EL (cell line): ENCODE measurements around the gene MYL9.

ENCODE experiments used
- DNase-seq: peaks from one replicate; pipeline ENCODE4 v3.0.0-alpha.2; 2016

The MYL9 gene

GRCh38 chr20:36526521-36527011, 14.8 kb upstream of the MYL9 start:
- no peak for DNase-seq

GRCh38 chr20:36527331-36528125, 13.8 kb upstream of the MYL9 start:
- no peak for DNase-seq

GRCh38 chr20:36528176-36528874, 13.0 kb upstream of the MYL9 start:
- no peak for DNase-seq

- no peak for DNase-seq
Observed at GRCh38 chr20:36528875-36529417, 12.4 kb upstream of the MYL9 start.

GRCh38 chr20:36532388-36532787, 8.9 kb upstream of the MYL9 start:
- DNase-seq, result no peak

GRCh38 chr20:36532822-36533221, 8.5 kb upstream of the MYL9 start:
- DNase-seq, result no peak

GRCh38 chr20:36538026-36538722, 3.1 kb upstream of the MYL9 start:
- DNase-seq, result no peak

- no peak for DNase-seq
Observed at GRCh38 chr20:36540551-36541211, 638 bp upstream of the MYL9 start.

GRCh38 chr20:36541768-36542488, 609 bp downstream of the MYL9 start:
- peak; percentile 80 for DNase-seq

GRCh38 chr20:36542516-36543183, 1.3 kb downstream of the MYL9 start:
- DNase-seq, result no peak

- peak; percentile 86 for DNase-seq
Observed at GRCh38 chr20:36543184-36544133, 2.1 kb downstream of the MYL9 start.

GRCh38 chr20:36544134-36545018, 3.1 kb downstream of the MYL9 start:
- peak; percentile 85 for DNase-seq

GRCh38 chr20:36546111-36546736, 4.9 kb downstream of the MYL9 start:
- DNase-seq, result no peak

- no peak for DNase-seq
Observed at GRCh38 chr20:36547186-36548005, 6.1 kb downstream of the MYL9 start.

- no peak for DNase-seq
Observed at GRCh38 chr20:36548006-36548315, 6.6 kb downstream of the MYL9 start.

GRCh38 chr20:36548704-36549627, 7.6 kb downstream of the MYL9 start:
- no peak for DNase-seq

- DNase-seq, result no peak
Observed at GRCh38 chr20:36549628-36549941, 8.3 kb downstream of the MYL9 start.
